IMR-90 (cell line): ENCODE data around the gene SIPA1. TPM values are rescaled to one million over a fixed set of nuclear protein-coding genes. Genes with fewer than 3 reads are reported as not detected.

Experiments used
- ATAC-seq: fragments of 200-7000 bp; cut with Tn5 transposase; 2 replicates; pipeline ENCODE4 v1.9.1; 2020; ENCODE audit warnings: low read depth, mild to moderate bottlenecking, moderate library complexity
- BruUV-seq: library from RNA; stranded (reverse); fragments of 400-500 nt; replicated peaks from 2 replicates; lab custom pipeline; 2021; lab: Mats Ljungman, UMichigan
- CTCF ChIA-PET: fragments of 300-600 bp; formaldehyde crosslinking; extraction: SDS; loops from one replicate; lab custom pipeline; 2021; ENCODE audit warnings: antibody characterized with exemption; lab: Yijun Ruan, JAX
- POLR2A ChIA-PET: fragments of 300-600 bp; sonication (Branson Sonifier 250); formaldehyde crosslinking; loops from one replicate; lab custom pipeline; 2022; ENCODE audit warnings: antibody characterized with exemption; ENCODE audit not compliant: unreplicated experiment; lab: Charles Lee
- DNase-seq: peaks from one replicate; pipeline ENCODE4 v3.0.0; 2013
- H2AFZ ChIP-seq: replicated peaks from 2 replicates; pipeline ENCODE3; 2013; ENCODE audit warnings: low read length, mild to moderate bottlenecking; ENCODE audit not compliant: poor library complexity
- H2AK5ac ChIP-seq: 2 replicates; pipeline ENCODE4 v1.6.1; 2013; ENCODE audit warnings: low read depth, low read length, inconsistent platforms
- H2AK9ac ChIP-seq: replicated peaks from 2 replicates; pipeline ENCODE3; 2013; ENCODE audit warnings: mild to moderate bottlenecking, low read depth, low read length, moderate library complexity; ENCODE audit not compliant: poor library complexity
- H2BK120ac ChIP-seq: 2 replicates; pipeline ENCODE4 v1.6.1; 2013; ENCODE audit warnings: low read depth, low read length, inconsistent platforms
- H2BK15ac ChIP-seq: 3 replicates; pipeline ENCODE4 v1.6.1; 2013; ENCODE audit warnings: low read depth, low read length, inconsistent platforms
- H2BK20ac ChIP-seq: 2 replicates; pipeline ENCODE4 v1.6.1; 2013; ENCODE audit warnings: low read depth, mild to moderate bottlenecking, inconsistent platforms, low read length, moderate library complexity
- H2BK5ac ChIP-seq: 2 replicates; pipeline ENCODE4 v1.6.1; 2013; ENCODE audit warnings: mild to moderate bottlenecking, low read depth, low read length, inconsistent platforms; ENCODE audit not compliant: poor library complexity, severe bottlenecking
- H3K14ac ChIP-seq: replicated peaks from 2 replicates; pipeline ENCODE4 v1.6.1; 2013; ENCODE audit warnings: low read depth, low read length, inconsistent platforms
- H3K18ac ChIP-seq: 2 replicates; pipeline ENCODE4 v1.6.1; 2013; ENCODE audit warnings: low read depth, low read length, control low read depth
- H3K23ac ChIP-seq: 2 replicates; pipeline ENCODE4 v1.6.1; 2013; ENCODE audit warnings: low read depth, low read length, inconsistent platforms
- H3K27ac ChIP-seq: 2 replicates; pipeline ENCODE4 v1.5.1; 2013; ENCODE audit warnings: mild to moderate bottlenecking, control low read depth, low read length; ENCODE audit not compliant: insufficient read depth
- H3K27me3 ChIP-seq: 2 replicates; pipeline ENCODE4 v1.6.1; 2013; ENCODE audit warnings: low read length; ENCODE audit not compliant: control insufficient read depth, insufficient read depth
- H3K36me3 ChIP-seq: 2 replicates; pipeline ENCODE4 v1.6.1; 2013; ENCODE audit warnings: low read length, mixed read lengths; ENCODE audit not compliant: control insufficient read depth, insufficient read depth
- H3K4ac ChIP-seq: 2 replicates; pipeline ENCODE4 v1.6.1; 2013; ENCODE audit warnings: low read depth, low read length, inconsistent platforms
- H3K4me1 ChIP-seq: 2 replicates; pipeline ENCODE4 v1.6.1; 2013; ENCODE audit warnings: low read length, mixed read lengths; ENCODE audit not compliant: control insufficient read depth, insufficient read depth
- H3K4me2 ChIP-seq: 2 replicates; pipeline ENCODE4 v1.6.1; 2013; ENCODE audit warnings: low read depth, mild to moderate bottlenecking, control low read depth, low read length, moderate library complexity
- H3K4me3 ChIP-seq: 2 replicates; pipeline ENCODE4 v1.5.1; 2013; ENCODE audit warnings: low read depth, mild to moderate bottlenecking, control low read depth, low read length, moderate library complexity; ENCODE audit not compliant: insufficient read depth
- H3K56ac ChIP-seq: 2 replicates; pipeline ENCODE4 v1.6.1; 2013; ENCODE audit warnings: low read length, inconsistent platforms; ENCODE audit not compliant: insufficient read depth; ENCODE audit errors: extremely low read depth
- H3K79me1 ChIP-seq, 2 experiments: 2 replicates each; pipeline ENCODE4 v1.6.1; 2013; ENCODE audit warnings: low read length in 2 of 2, inconsistent platforms in 1 of 2, low read depth in 1 of 2
- H3K9ac ChIP-seq: 2 replicates; pipeline ENCODE4 v1.6.1; 2013; ENCODE audit warnings: low read depth, low read length, control low read depth
- H3K9me1 ChIP-seq: 2 replicates; pipeline ENCODE4 v1.6.1; 2013; ENCODE audit warnings: low read length, inconsistent platforms; ENCODE audit not compliant: insufficient read depth
- H3K9me3 ChIP-seq: 2 replicates; pipeline ENCODE4 v1.6.1; 2013; ENCODE audit warnings: low read length; ENCODE audit not compliant: control insufficient read depth, insufficient read depth
- H4K20me1 ChIP-seq: 2 replicates; pipeline ENCODE4 v1.6.1; 2013; ENCODE audit warnings: low read length, inconsistent platforms; ENCODE audit not compliant: insufficient read depth
- H4K5ac ChIP-seq: 2 replicates; pipeline ENCODE4 v1.6.1; 2013; ENCODE audit warnings: mild to moderate bottlenecking, low read depth, low read length, control low read depth
- H4K8ac ChIP-seq, 2 experiments: 2 replicates each; pipeline ENCODE4 v1.6.1; 2013; ENCODE audit warnings: low read depth in 2 of 2, low read length in 2 of 2, control low read depth in 1 of 2, inconsistent platforms in 1 of 2
- H4K91ac ChIP-seq: 2 replicates; pipeline ENCODE4 v1.6.1; 2013; ENCODE audit warnings: low read depth, low read length, inconsistent platforms; ENCODE audit not compliant: insufficient read depth
- BHLHE40 ChIP-seq: fragments of 150-350 bp; IDR thresholded peaks from 2 replicates; pipeline ENCODE4 v1.6.1; 2016; ENCODE audit warnings: mild to moderate bottlenecking, low read depth, low read length
- CEBPB ChIP-seq: IDR thresholded peaks from 2 replicates; pipeline ENCODE4 v1.6.1; 2012; ENCODE audit warnings: low read depth, low read length, improper control_type of control experiment
- CHD1 ChIP-seq: IDR thresholded peaks from 2 replicates; pipeline ENCODE4 v1.6.1; 2012; ENCODE audit warnings: low read depth, low read length, improper control_type of control experiment
- CTCF ChIP-seq: conservative IDR thresholded peaks from 2 replicates; pipeline ENCODE4 v1.5.1; 2012; ENCODE audit warnings: mild to moderate bottlenecking, low read depth, low read length, improper control_type of control experiment
- ELK1 ChIP-seq: fragments of 150-350 bp; IDR thresholded peaks from 2 replicates; pipeline ENCODE4 v1.6.1; 2016; ENCODE audit warnings: low read depth, mild to moderate bottlenecking, low read length, moderate library complexity, borderline replicate concordance
- FOS ChIP-seq: fragments of 150-350 bp; IDR thresholded peaks from 2 replicates; pipeline ENCODE4 v1.6.1; 2016; ENCODE audit warnings: low read depth, low read length
- MAFK ChIP-seq: IDR thresholded peaks from 2 replicates; pipeline ENCODE4 v1.6.1; 2012; ENCODE audit warnings: low read depth, low read length, improper control_type of control experiment
- MAZ ChIP-seq: IDR thresholded peaks from 2 replicates; pipeline ENCODE4 v1.6.1; 2012; ENCODE audit warnings: low read depth, mild to moderate bottlenecking, low read length, improper control_type of control experiment, moderate library complexity, borderline replicate concordance
- MXI1 ChIP-seq: IDR thresholded peaks from 2 replicates; pipeline ENCODE4 v1.6.1; 2012; ENCODE audit warnings: low read depth, mild to moderate bottlenecking, low read length, moderate library complexity, borderline replicate concordance
- NFE2L2 ChIP-seq: fragments of 150-350 bp; IDR thresholded peaks from 2 replicates; pipeline ENCODE4 v1.6.1; 2016; ENCODE audit warnings: low read depth, mild to moderate bottlenecking, low read length
- POLR2A ChIP-seq: IDR thresholded peaks from 2 replicates; pipeline ENCODE4 v1.6.1; 2012; ENCODE audit warnings: mild to moderate bottlenecking, low read depth, low read length
- RAD21 ChIP-seq: IDR thresholded peaks from 2 replicates; pipeline ENCODE4 v1.6.1; 2012; ENCODE audit warnings: low read length, improper control_type of control experiment
- RCOR1 ChIP-seq: IDR thresholded peaks from 2 replicates; pipeline ENCODE4 v1.6.1; 2012; ENCODE audit warnings: mild to moderate bottlenecking, low read length, improper control_type of control experiment; ENCODE audit not compliant: insufficient replicate concordance
- RFX5 ChIP-seq: IDR thresholded peaks from 2 replicates; pipeline ENCODE4 v1.8.0; 2012; ENCODE audit warnings: low read depth, mild to moderate bottlenecking, low read length, moderate library complexity
- SMC3 ChIP-seq: fragments of 150-350 bp; IDR thresholded peaks from 2 replicates; pipeline ENCODE4 v1.6.1; 2016; ENCODE audit warnings: low read depth, mild to moderate bottlenecking, antibody characterized with exemption, low read length, moderate library complexity
- USF2 ChIP-seq: fragments of 150-350 bp; IDR thresholded peaks from 2 replicates; pipeline ENCODE4 v1.6.1; 2017; ENCODE audit warnings: mild to moderate bottlenecking, antibody characterized with exemption, low read length, low read depth
- WGBS, 2 experiments: methylation state at CpG; one replicate each; pipeline versions ENCODE4 v1.1.5 to v1.1.7; 2013; ENCODE audit warnings: missing lambda C conversion rate in 2 of 2; ENCODE audit not compliant: insufficient read length in 1 of 2; ENCODE audit errors: extremely low coverage in 2 of 2; 5-methylcytosine and 5-hydroxymethylcytosine counted together
- dilution Hi-C: fragments of 300-500 bp; cut with HindIII; formaldehyde crosslinking; loops from one replicate; pipeline ENCODE4 v1.14.3; 2018; ENCODE audit warnings: low sequenced_read_pairs; ENCODE audit not compliant: unreplicated experiment
- in situ Hi-C: fragments of 300-500 bp; cut with MboI; formaldehyde crosslinking; loops from 3 replicates; pipeline ENCODE4 v1.14.3; 2019; ENCODE audit warnings: low sequenced_read_pairs, inconsistent platforms, mixed read lengths
- intact Hi-C: fragments of 100-400 bp; cut with micrococcal nuclease; formaldehyde crosslinking; loops from 2 replicates; pipeline ENCODE4 v1.10.0; 2022
- polyA plus RNA-seq, 3 experiments: library from polyadenylated mRNA; depleted of rRNA; stranded (reverse); fragments of >200 nt; gene quantifications; 2 replicates each; pipeline ENCODE4 v1.2.3, GENCODE V29; 2012; ENCODE audit warnings: low replicate concordance in 1 of 3
- total RNA-seq: library from RNA; depleted of rRNA; stranded (reverse); fragments of >200 nt; gene quantifications from 2 replicates; pipeline ENCODE4 v1.2.3, GENCODE V29; 2012

The SIPA1 gene
- total and polyA plus RNA-seq, 2 of the 4 experiments (the other 2 are of a cell fraction) = 10.6 to 39.7 TPM

GRCh38 chr11:65609229-65609628 is 28.7 kb upstream of the SIPA1 start:
- Histone ChIP-seq H4K20me1 (peaks cover 41% of the 10 kb centered on the region), H2AK5ac (no peak overlapping the region), H3K9me3 (no peaks in the 10 kb centered on the region), H3K14ac (no peak overlapping the region), H3K4me3 (no peak overlapping the region), H2BK120ac (no peak overlapping the region), H3K4me2 (no peak overlapping the region), H4K91ac (no peak overlapping the region), H3K36me3 (peaks cover 30% of the 10 kb centered on the region), H3K18ac (no peak overlapping the region), H3K56ac (no peak overlapping the region), H2BK15ac (no peak overlapping the region), H3K4me1 (peaks cover 21% of the 10 kb centered on the region), H2AK9ac (no peak overlapping the region), H3K9me1 (0 out of 2 replicates have a peak, but pooled peaks cover 14% of the 10 kb centered on the region), H3K23ac (no peak overlapping the region), H4K8ac (no peak overlapping the region), H2BK20ac (no peak overlapping the region), H4K5ac (no peak overlapping the region), H3K27me3 (no peaks in the 10 kb centered on the region), H3K27ac (no peak overlapping the region), H3K9ac (no peak overlapping the region), H2AFZ (no peak overlapping the region), H2BK5ac (no peak overlapping the region), H3K4ac (no peak overlapping the region), H3K79me1 (peaks cover 13 to 74% of the 10 kb centered on the region in 2 experiments)
- ChIA-PET CTCF (no interaction called here), POLR2A (interaction anchor here (0.6 kb wide), 1 partner anchor 187 kb away, joined by 3 read pairs; the partner anchor contains the start of gene NEAT1)
- intact Hi-C loops (loop anchor here (5.0 kb wide), 1 partner anchor 37 kb away; the partner anchor contains the start of genes FAM89B and ZNRD2), in situ Hi-C loops (no loop called here), dilution Hi-C loops (no loop called here)
- BruUV-seq = no TSS peak
- DNase-seq (no peak), ATAC-seq (no peak)
- WGBS, 2 experiments = no CpG with 5 or more reads among the region's 3 CpGs
- TF ChIP-seq POLR2A (no peak), SMC3 (no peak), FOS (no peak), RCOR1 (no peak), BHLHE40 (no peak), USF2 (no peak), ELK1 (no peak), CTCF (no peak), MXI1 (no peak), RFX5 (no peak), CHD1 (no peak), CEBPB (no peak), MAFK (no peak), RAD21 (no peak), MAZ (no peak), NFE2L2 (no peak)
